Measurements from ENCODE around the gene CLDN6. TPM values are rescaled to one million over a fixed set of nuclear protein-coding genes. Genes with fewer than 3 reads are reported as not detected.

The CLDN6 gene
- total and polyA plus RNA-seq, 2 of the 13 experiments (the other 11 are each of a cell fraction or from before 2014, with no cell fraction given): 5.9 to 7.6 TPM

DNA sequence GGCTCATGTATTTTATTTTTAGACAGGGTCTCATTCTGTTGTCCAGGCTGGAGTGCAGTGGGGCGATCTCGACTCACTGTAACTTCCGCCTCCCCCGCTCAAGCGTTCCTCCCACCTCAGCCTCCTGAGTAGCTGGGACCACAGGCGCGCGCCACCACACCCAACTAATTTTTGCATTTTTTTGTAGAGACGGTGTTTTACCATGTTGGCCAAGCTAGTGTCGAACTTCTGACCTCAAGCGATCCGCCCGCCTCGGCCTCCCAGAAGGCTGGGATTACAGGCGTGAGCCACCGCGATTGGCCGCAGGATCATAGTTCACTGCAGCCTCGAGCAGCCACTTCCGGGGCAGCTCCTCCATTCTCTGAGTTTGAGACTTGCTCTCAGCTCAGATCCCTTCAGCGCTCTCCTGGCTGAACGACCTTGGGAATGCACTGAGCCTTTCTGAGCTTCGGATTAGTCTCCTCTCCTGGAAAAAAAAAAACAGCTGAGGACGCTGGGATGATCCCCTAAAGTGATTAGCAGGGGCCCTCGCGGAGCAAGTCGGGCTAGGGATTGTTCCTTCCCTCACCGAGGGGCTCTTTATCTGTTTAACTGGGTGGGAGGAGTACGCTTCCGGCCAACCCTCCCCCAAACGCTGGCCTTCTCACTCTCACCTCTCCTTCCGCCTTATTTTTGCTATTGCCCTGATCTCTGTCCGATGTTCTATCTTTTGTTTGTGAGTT, 36.6 kb downstream of the CLDN6 start (continued):
- TF ChIP-seq, protein P1, sequence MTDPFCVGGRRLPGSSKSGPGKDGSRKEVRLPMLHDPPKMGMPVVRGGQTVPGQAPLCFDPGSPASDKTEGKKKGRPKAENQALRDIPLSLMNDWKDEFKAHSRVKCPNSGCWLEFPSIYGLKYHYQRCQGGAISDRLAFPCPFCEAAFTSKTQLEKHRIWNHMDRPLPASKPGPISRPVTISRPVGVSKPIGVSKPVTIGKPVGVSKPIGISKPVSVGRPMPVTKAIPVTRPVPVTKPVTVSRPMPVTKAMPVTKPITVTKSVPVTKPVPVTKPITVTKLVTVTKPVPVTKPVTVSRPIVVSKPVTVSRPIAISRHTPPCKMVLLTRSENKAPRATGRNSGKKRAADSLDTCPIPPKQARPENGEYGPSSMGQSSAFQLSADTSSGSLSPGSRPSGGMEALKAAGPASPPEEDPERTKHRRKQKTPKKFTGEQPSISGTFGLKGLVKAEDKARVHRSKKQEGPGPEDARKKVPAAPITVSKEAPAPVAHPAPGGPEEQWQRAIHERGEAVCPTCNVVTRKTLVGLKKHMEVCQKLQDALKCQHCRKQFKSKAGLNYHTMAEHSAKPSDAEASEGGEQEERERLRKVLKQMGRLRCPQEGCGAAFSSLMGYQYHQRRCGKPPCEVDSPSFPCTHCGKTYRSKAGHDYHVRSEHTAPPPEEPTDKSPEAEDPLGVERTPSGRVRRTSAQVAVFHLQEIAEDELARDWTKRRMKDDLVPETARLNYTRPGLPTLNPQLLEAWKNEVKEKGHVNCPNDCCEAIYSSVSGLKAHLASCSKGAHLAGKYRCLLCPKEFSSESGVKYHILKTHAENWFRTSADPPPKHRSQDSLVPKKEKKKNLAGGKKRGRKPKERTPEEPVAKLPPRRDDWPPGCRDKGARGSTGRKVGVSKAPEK (CRISPR knock-in tag; IDR thresholded peaks at IDR 0.05; ENCODE audit: borderline replicate concordance): 0 out of 2 replicates have a peak, but pooled peaks have one; percentile 36
- TF ChIP-seq ZSCAN29 (CRISPR knock-in tag; conservative IDR thresholded peaks at IDR 0.05): 0 out of 2 replicates have a peak, but pooled peaks have one; percentile 46
- TF ChIP-seq MXD4 (CRISPR knock-in tag; IDR thresholded peaks at IDR 0.05): no peak
- peak; percentile 48; the same call in 1 of the 2 replicates for TF ChIP-seq YEATS4 (CRISPR knock-in tag; IDR thresholded peaks at IDR 0.05; ENCODE audit: borderline replicate concordance)
- TF ChIP-seq KAT2B (IDR thresholded peaks at IDR 0.05; ENCODE audit: borderline replicate concordance, low read depth, low read length): no peak
- TF ChIP-seq NAIF1 (CRISPR knock-in tag; IDR thresholded peaks at IDR 0.05; ENCODE audit: borderline replicate concordance): 0 out of 2 replicates have a peak, but pooled peaks have one; percentile 21
- TF ChIP-seq ZNF350 (CRISPR knock-in tag; IDR thresholded peaks at IDR 0.05; ENCODE audit: borderline replicate concordance, low read depth): peak; percentile 73; the same call in 1 of the 2 replicates
- TF ChIP-seq SAFB2 (CRISPR knock-in tag; IDR thresholded peaks at IDR 0.05; ENCODE audit: borderline replicate concordance, low read depth): no peak; the same call in 1 of the 2 replicates
- TF ChIP-seq, protein P2, sequence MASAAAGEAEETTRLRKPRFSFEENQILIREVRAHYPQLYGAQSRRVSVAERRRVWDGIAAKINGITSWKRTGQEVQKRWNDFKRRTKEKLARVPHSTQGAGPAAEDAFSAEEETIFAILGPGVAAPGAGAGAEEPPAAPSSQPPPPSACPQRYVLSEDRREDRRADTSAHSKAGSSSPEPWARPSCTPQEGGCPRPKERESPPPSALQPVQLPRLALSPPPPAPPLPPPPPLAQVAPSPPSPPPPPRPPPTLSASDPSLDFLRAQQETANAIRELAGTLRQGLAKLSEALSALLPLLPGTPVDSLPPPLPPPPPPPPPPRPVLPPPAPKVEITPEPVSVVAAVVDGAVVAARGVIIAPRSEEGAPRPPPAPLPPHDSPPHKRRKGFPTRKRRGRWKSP (CRISPR knock-in tag; IDR thresholded peaks at IDR 0.05): 0 out of 2 replicates have a peak, but pooled peaks have one; percentile 56
- TF ChIP-seq CEBPG (CRISPR knock-in tag; IDR thresholded peaks at IDR 0.05): peak; percentile 20; the same call in 1 of the 2 replicates
- no peak for TF ChIP-seq HES4 (CRISPR knock-in tag; IDR thresholded peaks at IDR 0.05; ENCODE audit: borderline replicate concordance)
- TF ChIP-seq GFI1 (CRISPR knock-in tag; IDR thresholded peaks at IDR 0.05; ENCODE audit: borderline replicate concordance): peak; percentile 39; the same call in 1 of the 2 replicates
- TF ChIP-seq ZNF83 (CRISPR knock-in tag; IDR thresholded peaks at IDR 0.05; ENCODE audit: borderline replicate concordance): no peak
- TF ChIP-seq ZFY (CRISPR knock-in tag; IDR thresholded peaks at IDR 0.05): no peak
- TF ChIP-seq, protein P3, sequence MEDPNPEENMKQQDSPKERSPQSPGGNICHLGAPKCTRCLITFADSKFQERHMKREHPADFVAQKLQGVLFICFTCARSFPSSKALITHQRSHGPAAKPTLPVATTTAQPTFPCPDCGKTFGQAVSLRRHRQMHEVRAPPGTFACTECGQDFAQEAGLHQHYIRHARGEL (CRISPR knock-in tag; IDR thresholded peaks at IDR 0.05): no peak
- no peak for TF ChIP-seq SKI (IDR thresholded peaks at IDR 0.05; ENCODE audit: partially characterized antibody)
- TF ChIP-seq, protein P4, sequence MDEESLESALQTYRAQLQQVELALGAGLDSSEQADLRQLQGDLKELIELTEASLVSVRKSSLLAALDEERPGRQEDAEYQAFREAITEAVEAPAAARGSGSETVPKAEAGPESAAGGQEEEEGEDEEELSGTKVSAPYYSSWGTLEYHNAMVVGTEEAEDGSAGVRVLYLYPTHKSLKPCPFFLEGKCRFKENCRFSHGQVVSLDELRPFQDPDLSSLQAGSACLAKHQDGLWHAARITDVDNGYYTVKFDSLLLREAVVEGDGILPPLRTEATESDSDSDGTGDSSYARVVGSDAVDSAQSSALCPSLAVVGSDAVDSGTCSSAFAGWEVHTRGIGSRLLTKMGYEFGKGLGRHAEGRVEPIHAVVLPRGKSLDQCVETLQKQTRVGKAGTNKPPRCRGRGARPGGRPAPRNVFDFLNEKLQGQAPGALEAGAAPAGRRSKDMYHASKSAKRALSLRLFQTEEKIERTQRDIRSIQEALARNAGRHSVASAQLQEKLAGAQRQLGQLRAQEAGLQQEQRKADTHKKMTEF (CRISPR knock-in tag; IDR thresholded peaks at IDR 0.05): peak; percentile 57; the same call in 1 of the 2 replicates
- TF ChIP-seq, protein P5, sequence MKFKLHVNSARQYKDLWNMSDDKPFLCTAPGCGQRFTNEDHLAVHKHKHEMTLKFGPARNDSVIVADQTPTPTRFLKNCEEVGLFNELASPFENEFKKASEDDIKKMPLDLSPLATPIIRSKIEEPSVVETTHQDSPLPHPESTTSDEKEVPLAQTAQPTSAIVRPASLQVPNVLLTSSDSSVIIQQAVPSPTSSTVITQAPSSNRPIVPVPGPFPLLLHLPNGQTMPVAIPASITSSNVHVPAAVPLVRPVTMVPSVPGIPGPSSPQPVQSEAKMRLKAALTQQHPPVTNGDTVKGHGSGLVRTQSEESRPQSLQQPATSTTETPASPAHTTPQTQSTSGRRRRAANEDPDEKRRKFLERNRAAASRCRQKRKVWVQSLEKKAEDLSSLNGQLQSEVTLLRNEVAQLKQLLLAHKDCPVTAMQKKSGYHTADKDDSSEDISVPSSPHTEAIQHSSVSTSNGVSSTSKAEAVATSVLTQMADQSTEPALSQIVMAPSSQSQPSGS (CRISPR knock-in tag; IDR thresholded peaks at IDR 0.05): peak; percentile 45; the same call in 1 of the 2 replicates
- 0 out of 2 replicates have a peak, but pooled peaks have one; percentile 37 for TF ChIP-seq TARDBP (CRISPR knock-in tag; IDR thresholded peaks at IDR 0.05)
- TF ChIP-seq POLR2AphosphoS5 (IDR thresholded peaks at IDR 0.05; ENCODE audit: low read depth, low read length): peak; percentile 73
